DND-41 (cell line): ENCODE results near the gene LRFN2.

Experiments
- CTCF ChIP-seq: IDR thresholded peaks from 2 replicates; pipeline ENCODE4 v1.5.1; 2012; ENCODE audit warnings: borderline replicate concordance, low read length, moderate library complexity, mild to moderate bottlenecking; ENCODE audit not compliant: poor library complexity, severe bottlenecking; ENCODE audit errors: extremely low read depth
- EZH2 ChIP-seq: IDR thresholded peaks from 3 replicates; pipeline ENCODE4 v1.6.1; 2012; ENCODE audit warnings: borderline replicate concordance, low read depth, mild to moderate bottlenecking, moderate library complexity, low read length, inconsistent platforms; ENCODE audit not compliant: severe bottlenecking

- no peak for TF ChIP-seq CTCF
- TF ChIP-seq EZH2: no peak
Observed at GRCh38 chr6:40387127-40387870, 199.9 kb downstream of the LRFN2 start.
